ENCODE measurements around the gene ATXN1. TPM values are rescaled to one million over a fixed set of nuclear protein-coding genes. Genes with fewer than 3 reads are reported as not detected.

The ATXN1 gene
- total and polyA plus RNA-seq, 2 experiments from 2014 or later, result 4.8 to 9.1 TPM

DNA sequence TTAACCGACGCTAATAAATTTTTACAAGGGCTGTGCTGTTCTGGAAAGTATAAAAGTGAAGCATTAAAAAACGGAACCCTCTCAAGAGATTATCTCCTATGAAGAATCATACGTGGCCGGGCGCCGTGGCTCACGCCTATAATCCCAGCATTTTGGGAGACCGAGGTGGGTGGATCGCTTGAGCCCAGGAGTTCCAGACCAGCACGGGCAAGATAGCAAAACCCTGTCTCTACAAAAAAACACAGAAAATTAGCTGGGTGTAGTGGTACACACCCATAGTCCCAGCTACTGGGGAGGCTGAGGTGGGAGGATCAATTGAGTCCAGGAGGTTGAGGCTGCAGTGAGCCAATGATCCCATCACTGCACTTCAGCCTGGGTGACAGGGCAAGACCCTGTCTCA, 439.4 kb downstream of the ATXN1 start:
- H3K4me3 Mint-ChIP-seq, result no peak overlapping the region
- no peaks in the 10 kb centered on the region; the same call in 2 of the 3 replicates for H3K36me3 Mint-ChIP-seq (ENCODE audit: low read depth)
- H3K4me1 Mint-ChIP-seq, result peaks cover 38% of the 10 kb centered on the region
- no peak for DNase-seq (ENCODE audit: low spot score)
- no peak overlapping the region for H3K4me3 ChIP-seq
- no peaks in the 10 kb centered on the region for H3K27me3 ChIP-seq (ENCODE audit: insufficient read depth)
- H3K27ac ChIP-seq (ENCODE audit: low read depth), result no peak overlapping the region
- no peak for TF ChIP-seq EZH2phosphoT487 (IDR thresholded peaks at IDR 0.05; ENCODE audit: unreplicated experiment)
- no peak for TF ChIP-seq CREB1 (CRISPR knock-in tag; IDR thresholded peaks at IDR 0.05; ENCODE audit: low read depth)
- TF ChIP-seq POLR2AphosphoS5 (IDR thresholded peaks at IDR 0.05; ENCODE audit: low read depth), result no peak
- no peak for TF ChIP-seq NANOG (IDR thresholded peaks at IDR 0.05; ENCODE audit: borderline replicate concordance)
- H3K79me2 ChIP-seq (replicated peaks; ENCODE audit: insufficient read depth), result no peaks in the 10 kb centered on the region
- peaks cover 8% of the 10 kb centered on the region for H3K27me3 Mint-ChIP-seq (ENCODE audit: insufficient read depth, low read depth, poor library complexity)
- H3K4me2 ChIP-seq, result no peak overlapping the region
- no peaks in the 10 kb centered on the region; the same call in 2 of the 3 replicates for H3K9me3 Mint-ChIP-seq
- H3K27ac Mint-ChIP-seq, result no peak overlapping the region
- no peak for ATAC-seq
- peaks cover 12% of the 10 kb centered on the region; the same call in 1 of the 2 replicates for H3K4me1 ChIP-seq (ENCODE audit: insufficient read depth)
- H3F3A ChIP-seq (replicated peaks; ENCODE audit: low read depth), result no peaks in the 10 kb centered on the region
- no peaks in the 10 kb centered on the region for H3K9me2 ChIP-seq (ENCODE audit: insufficient read depth)
- no peaks in the 10 kb centered on the region for H4K20me1 ChIP-seq (replicated peaks; ENCODE audit: insufficient read depth)
- H2AFZ ChIP-seq, result no peak overlapping the region
- H3K36me3 ChIP-seq (ENCODE audit: insufficient read depth), result no peaks in the 10 kb centered on the region

DNA sequence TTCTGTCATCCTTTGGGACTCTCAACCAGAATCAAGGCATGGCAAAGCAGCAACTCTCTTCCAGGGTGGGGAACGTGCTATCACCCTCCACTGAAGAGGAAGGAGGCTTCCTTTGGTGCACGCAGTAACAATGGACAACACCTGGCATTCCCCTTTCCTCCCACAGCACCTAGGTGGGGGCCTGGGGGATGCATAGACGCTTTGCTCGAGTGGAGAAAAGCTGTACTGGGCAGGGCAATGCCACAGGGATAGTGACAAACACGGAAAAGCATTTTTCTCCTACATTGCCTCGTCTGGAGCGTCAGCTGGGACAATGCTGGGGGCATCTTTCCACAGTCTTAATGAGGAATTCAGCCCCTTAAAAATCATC, 439.9 kb downstream of the ATXN1 start:
- H2AFZ ChIP-seq, result no peak overlapping the region
- no peaks in the 10 kb centered on the region for H3K9me2 ChIP-seq (ENCODE audit: insufficient read depth)
- H4K20me1 ChIP-seq (replicated peaks; ENCODE audit: insufficient read depth), result no peaks in the 10 kb centered on the region
- H3K4me1 ChIP-seq (ENCODE audit: insufficient read depth), result peaks cover 12% of the 10 kb centered on the region; the same call in 1 of the 2 replicates
- ATAC-seq, result no peak
- Mint-ChIP-seq H3K27ac (no peak overlapping the region), H3K27me3 (ENCODE audit: insufficient read depth, low read depth, poor library complexity) (peaks cover 8% of the 10 kb centered on the region), H3K4me1 (peaks cover 39% of the 10 kb centered on the region), H3K36me3 (ENCODE audit: low read depth) (no peaks in the 10 kb centered on the region; the same call in 2 of the 3 replicates), H3K9me3 (no peaks in the 10 kb centered on the region; the same call in 2 of the 3 replicates), H3K4me3 (no peak overlapping the region)
- H3K36me3 ChIP-seq (ENCODE audit: insufficient read depth), result no peaks in the 10 kb centered on the region
- no peaks in the 10 kb centered on the region for H3K27me3 ChIP-seq (ENCODE audit: insufficient read depth)
- no peaks in the 10 kb centered on the region for H3K79me2 ChIP-seq (replicated peaks; ENCODE audit: insufficient read depth)
- no peak for DNase-seq (ENCODE audit: low spot score)
- no peak overlapping the region for H3K4me3 ChIP-seq
- no peak overlapping the region for H3K27ac ChIP-seq (ENCODE audit: low read depth)
- H3K4me2 ChIP-seq, result no peak overlapping the region
- no peaks in the 10 kb centered on the region for H3F3A ChIP-seq (replicated peaks; ENCODE audit: low read depth)
- TF ChIP-seq NANOG (IDR thresholded peaks at IDR 0.05; ENCODE audit: borderline replicate concordance), result no peak
- TF ChIP-seq POLR2AphosphoS5 (IDR thresholded peaks at IDR 0.05; ENCODE audit: low read depth), result no peak
- no peak for TF ChIP-seq CREB1 (CRISPR knock-in tag; IDR thresholded peaks at IDR 0.05; ENCODE audit: low read depth)
- TF ChIP-seq EZH2 (IDR thresholded peaks at IDR 0.05; ENCODE audit: low read depth, unreplicated experiment), result no peak
- no peak for TF ChIP-seq JUNB (IDR thresholded peaks at IDR 0.05; ENCODE audit: unreplicated experiment)
- no peak for TF ChIP-seq EZH2phosphoT487 (IDR thresholded peaks at IDR 0.05; ENCODE audit: unreplicated experiment)
- TF ChIP-seq ZNF331 (CRISPR knock-in tag; IDR thresholded peaks at IDR 0.05; ENCODE audit: low read depth), result no peak
- TF ChIP-seq ZNF114 (CRISPR knock-in tag; IDR thresholded peaks at IDR 0.05), result no peak
- TF ChIP-seq STAT1 (IDR thresholded peaks at IDR 0.05; ENCODE audit: unreplicated experiment), result no peak
- TF ChIP-seq, protein P1, sequence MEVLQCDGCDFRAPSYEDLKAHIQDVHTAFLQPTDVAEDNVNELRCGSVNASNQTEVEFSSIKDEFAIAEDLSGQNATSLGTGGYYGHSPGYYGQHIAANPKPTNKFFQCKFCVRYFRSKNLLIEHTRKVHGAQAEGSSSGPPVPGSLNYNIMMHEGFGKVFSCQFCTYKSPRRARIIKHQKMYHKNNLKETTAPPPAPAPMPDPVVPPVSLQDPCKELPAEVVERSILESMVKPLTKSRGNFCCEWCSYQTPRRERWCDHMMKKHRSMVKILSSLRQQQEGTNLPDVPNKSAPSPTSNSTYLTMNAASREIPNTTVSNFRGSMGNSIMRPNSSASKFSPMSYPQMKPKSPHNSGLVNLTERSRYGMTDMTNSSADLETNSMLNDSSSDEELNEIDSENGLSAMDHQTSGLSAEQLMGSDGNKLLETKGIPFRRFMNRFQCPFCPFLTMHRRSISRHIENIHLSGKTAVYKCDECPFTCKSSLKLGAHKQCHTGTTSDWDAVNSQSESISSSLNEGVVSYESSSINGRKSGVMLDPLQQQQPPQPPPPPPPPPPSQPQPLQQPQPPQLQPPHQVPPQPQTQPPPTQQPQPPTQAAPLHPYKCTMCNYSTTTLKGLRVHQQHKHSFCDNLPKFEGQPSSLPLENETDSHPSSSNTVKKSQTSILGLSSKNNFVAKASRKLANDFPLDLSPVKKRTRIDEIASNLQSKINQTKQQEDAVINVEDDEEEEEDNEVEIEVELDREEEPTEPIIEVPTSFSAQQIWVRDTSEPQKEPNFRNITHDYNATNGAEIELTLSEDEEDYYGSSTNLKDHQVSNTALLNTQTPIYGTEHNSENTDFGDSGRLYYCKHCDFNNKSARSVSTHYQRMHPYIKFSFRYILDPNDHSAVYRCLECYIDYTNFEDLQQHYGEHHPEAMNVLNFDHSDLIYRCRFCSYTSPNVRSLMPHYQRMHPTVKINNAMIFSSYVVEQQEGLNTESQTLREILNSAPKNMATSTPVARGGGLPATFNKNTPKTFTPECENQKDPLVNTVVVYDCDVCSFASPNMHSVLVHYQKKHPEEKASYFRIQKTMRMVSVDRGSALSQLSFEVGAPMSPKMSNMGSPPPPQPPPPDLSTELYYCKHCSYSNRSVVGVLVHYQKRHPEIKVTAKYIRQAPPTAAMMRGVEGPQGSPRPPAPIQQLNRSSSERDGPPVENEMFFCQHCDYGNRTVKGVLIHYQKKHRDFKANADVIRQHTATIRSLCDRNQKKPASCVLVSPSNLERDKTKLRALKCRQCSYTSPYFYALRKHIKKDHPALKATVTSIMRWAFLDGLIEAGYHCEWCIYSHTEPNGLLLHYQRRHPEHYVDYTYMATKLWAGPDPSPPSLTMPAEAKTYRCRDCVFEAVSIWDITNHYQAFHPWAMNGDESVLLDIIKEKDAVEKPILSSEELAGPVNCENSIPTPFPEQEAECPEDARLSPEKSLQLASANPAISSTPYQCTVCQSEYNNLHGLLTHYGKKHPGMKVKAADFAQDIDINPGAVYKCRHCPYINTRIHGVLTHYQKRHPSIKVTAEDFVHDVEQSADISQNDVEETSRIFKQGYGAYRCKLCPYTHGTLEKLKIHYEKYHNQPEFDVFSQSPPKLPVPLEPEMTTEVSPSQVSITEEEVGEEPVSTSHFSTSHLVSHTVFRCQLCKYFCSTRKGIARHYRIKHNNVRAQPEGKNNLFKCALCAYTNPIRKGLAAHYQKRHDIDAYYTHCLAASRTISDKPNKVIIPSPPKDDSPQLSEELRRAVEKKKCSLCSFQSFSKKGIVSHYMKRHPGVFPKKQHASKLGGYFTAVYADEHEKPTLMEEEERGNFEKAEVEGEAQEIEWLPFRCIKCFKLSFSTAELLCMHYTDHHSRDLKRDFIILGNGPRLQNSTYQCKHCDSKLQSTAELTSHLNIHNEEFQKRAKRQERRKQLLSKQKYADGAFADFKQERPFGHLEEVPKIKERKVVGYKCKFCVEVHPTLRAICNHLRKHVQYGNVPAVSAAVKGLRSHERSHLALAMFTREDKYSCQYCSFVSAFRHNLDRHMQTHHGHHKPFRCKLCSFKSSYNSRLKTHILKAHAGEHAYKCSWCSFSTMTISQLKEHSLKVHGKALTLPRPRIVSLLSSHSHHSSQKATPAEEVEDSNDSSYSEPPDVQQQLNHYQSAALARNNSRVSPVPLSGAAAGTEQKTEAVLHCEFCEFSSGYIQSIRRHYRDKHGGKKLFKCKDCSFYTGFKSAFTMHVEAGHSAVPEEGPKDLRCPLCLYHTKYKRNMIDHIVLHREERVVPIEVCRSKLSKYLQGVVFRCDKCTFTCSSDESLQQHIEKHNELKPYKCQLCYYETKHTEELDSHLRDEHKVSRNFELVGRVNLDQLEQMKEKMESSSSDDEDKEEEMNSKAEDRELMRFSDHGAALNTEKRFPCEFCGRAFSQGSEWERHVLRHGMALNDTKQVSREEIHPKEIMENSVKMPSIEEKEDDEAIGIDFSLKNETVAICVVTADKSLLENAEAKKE (CRISPR knock-in tag; IDR thresholded peaks at IDR 0.05), result no peak
- TF ChIP-seq, protein P2, sequence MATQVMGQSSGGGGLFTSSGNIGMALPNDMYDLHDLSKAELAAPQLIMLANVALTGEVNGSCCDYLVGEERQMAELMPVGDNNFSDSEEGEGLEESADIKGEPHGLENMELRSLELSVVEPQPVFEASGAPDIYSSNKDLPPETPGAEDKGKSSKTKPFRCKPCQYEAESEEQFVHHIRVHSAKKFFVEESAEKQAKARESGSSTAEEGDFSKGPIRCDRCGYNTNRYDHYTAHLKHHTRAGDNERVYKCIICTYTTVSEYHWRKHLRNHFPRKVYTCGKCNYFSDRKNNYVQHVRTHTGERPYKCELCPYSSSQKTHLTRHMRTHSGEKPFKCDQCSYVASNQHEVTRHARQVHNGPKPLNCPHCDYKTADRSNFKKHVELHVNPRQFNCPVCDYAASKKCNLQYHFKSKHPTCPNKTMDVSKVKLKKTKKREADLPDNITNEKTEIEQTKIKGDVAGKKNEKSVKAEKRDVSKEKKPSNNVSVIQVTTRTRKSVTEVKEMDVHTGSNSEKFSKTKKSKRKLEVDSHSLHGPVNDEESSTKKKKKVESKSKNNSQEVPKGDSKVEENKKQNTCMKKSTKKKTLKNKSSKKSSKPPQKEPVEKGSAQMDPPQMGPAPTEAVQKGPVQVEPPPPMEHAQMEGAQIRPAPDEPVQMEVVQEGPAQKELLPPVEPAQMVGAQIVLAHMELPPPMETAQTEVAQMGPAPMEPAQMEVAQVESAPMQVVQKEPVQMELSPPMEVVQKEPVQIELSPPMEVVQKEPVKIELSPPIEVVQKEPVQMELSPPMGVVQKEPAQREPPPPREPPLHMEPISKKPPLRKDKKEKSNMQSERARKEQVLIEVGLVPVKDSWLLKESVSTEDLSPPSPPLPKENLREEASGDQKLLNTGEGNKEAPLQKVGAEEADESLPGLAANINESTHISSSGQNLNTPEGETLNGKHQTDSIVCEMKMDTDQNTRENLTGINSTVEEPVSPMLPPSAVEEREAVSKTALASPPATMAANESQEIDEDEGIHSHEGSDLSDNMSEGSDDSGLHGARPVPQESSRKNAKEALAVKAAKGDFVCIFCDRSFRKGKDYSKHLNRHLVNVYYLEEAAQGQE (IDR thresholded peaks at IDR 0.05; ENCODE audit: unreplicated experiment), result no peak
- TF ChIP-seq, protein P3, sequence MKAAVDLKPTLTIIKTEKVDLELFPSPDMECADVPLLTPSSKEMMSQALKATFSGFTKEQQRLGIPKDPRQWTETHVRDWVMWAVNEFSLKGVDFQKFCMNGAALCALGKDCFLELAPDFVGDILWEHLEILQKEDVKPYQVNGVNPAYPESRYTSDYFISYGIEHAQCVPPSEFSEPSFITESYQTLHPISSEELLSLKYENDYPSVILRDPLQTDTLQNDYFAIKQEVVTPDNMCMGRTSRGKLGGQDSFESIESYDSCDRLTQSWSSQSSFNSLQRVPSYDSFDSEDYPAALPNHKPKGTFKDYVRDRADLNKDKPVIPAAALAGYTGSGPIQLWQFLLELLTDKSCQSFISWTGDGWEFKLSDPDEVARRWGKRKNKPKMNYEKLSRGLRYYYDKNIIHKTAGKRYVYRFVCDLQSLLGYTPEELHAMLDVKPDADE (IDR thresholded peaks at IDR 0.05), result no peak

All from GM23338 (cell line).